Tibial nerve (tissue), 4 donors: ENCODE data around the gene OTOG. TPM values are rescaled to one million over a fixed set of nuclear protein-coding genes. Genes with fewer than 3 reads are reported as not detected.

Experiments used
- DNase-seq, 2 donors: peaks; one replicate each; pipeline ENCODE4 v3.0.0-alpha.2; 2019; ENCODE audit warnings: low spot score in 2 of 2
- H3K27ac ChIP-seq, 4 donors: fragments of 200-600 bp; sonication (generic) in 3 of 4; one replicate each; pipeline ENCODE4 v1.5.1; 2017 to 2019; ENCODE audit warnings: mild to moderate bottlenecking in 1 of 4
- H3K27me3 ChIP-seq, 2 donors: fragments of 200-600 bp; sonication (generic) in 1 of 2; one replicate each; pipeline versions ENCODE4 v1.5.1 to v1.6.0; 2017 to 2019
- H3K36me3 ChIP-seq, 3 donors: fragments of 200-600 bp; sonication (generic); one replicate each; pipeline ENCODE4 v1.5.1; 2018 to 2019
- H3K4me1 ChIP-seq, 4 donors: fragments of 200-600 bp; sonication (generic) in 3 of 4; one replicate each; pipeline ENCODE4 v1.5.1; 2017 to 2019
- H3K4me3 ChIP-seq, 4 donors: fragments of 200-600 bp; sonication (generic) in 3 of 4; one replicate each; pipeline ENCODE4 v1.5.1; 2017 to 2019; ENCODE audit warnings: mild to moderate bottlenecking in 1 of 4, moderate library complexity in 1 of 4
- H3K9me3 ChIP-seq, 4 donors: fragments of 200-600 bp; sonication (generic) in 3 of 4; one replicate each; pipeline ENCODE4 v1.5.1; 2017 to 2019
- EP300 ChIP-seq, 2 donors: sonication (generic); formaldehyde crosslinking; IDR thresholded peaks; one replicate each; pipeline ENCODE4 v1.6.1; 2017; ENCODE audit warnings: antibody characterized with exemption in 2 of 2, mild to moderate bottlenecking in 1 of 2
- POLR2A ChIP-seq, 2 donors: fragments of 450-650 bp; IDR thresholded peaks; one replicate each; pipeline ENCODE4 v1.6.1; 2017; ENCODE audit warnings: antibody characterized with exemption in 2 of 2, mild to moderate bottlenecking in 2 of 2, moderate library complexity in 2 of 2
- WGBS, 2 donors: methylation state at CpG; one replicate each; pipeline ENCODE4 v1.1.5; 2018; 5-methylcytosine and 5-hydroxymethylcytosine counted together
- total RNA-seq, 4 donors: library from RNA; depleted of rRNA; stranded (reverse); fragments of >200 nt; gene quantifications; one replicate each; pipeline ENCODE4 v1.1.0, GENCODE V29; 2016
- TF ChIP-seq, protein P1 (sequence below), 5 experiments: fragments of 200-600 bp in 3 of 5; fragments of 450-650 bp in 2 of 5; sonication (generic) in 3 of 5; IDR thresholded peaks; one replicate each; pipeline ENCODE4 v1.5.1; 2016 to 2019; ENCODE audit warnings: antibody characterized with exemption in 5 of 5, mild to moderate bottlenecking in 3 of 5, moderate library complexity in 2 of 5

OTOG gene
- total RNA-seq, 4 donors from 2014 or later, result not detected

GRCh38 chr11:17542249-17542648, 4.8 kb upstream of the OTOG start:
- WGBS, 2 donors, result 86 to 95% methylated on average over 4 of the region's 4 CpGs
- peaks cover 0 to 34% of the 10 kb centered on the region in 2 donors for H3K27me3 ChIP-seq
- TF ChIP-seq, protein P1, sequence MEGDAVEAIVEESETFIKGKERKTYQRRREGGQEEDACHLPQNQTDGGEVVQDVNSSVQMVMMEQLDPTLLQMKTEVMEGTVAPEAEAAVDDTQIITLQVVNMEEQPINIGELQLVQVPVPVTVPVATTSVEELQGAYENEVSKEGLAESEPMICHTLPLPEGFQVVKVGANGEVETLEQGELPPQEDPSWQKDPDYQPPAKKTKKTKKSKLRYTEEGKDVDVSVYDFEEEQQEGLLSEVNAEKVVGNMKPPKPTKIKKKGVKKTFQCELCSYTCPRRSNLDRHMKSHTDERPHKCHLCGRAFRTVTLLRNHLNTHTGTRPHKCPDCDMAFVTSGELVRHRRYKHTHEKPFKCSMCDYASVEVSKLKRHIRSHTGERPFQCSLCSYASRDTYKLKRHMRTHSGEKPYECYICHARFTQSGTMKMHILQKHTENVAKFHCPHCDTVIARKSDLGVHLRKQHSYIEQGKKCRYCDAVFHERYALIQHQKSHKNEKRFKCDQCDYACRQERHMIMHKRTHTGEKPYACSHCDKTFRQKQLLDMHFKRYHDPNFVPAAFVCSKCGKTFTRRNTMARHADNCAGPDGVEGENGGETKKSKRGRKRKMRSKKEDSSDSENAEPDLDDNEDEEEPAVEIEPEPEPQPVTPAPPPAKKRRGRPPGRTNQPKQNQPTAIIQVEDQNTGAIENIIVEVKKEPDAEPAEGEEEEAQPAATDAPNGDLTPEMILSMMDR (IDR thresholded peaks at IDR 0.05), result no peak
- TF ChIP-seq EP300 (IDR thresholded peaks at IDR 0.05), result no peak
- no peak for TF ChIP-seq POLR2A (IDR thresholded peaks at IDR 0.05)
- DNase-seq, result no peak
- no peaks in the 10 kb centered on the region for H3K9me3 ChIP-seq
- peak overlapping the region in 1 of 4 donors; percentile 64 for H3K27ac ChIP-seq
- H3K36me3 ChIP-seq, result no peaks in the 10 kb centered on the region
- H3K4me1 ChIP-seq, result peaks cover 0 to 8% (median 0%) of the 10 kb centered on the region in 4 donors
- no peak overlapping the region for H3K4me3 ChIP-seq

GRCh38 chr11:17543041-17543440, 4.0 kb upstream of the OTOG start:
- no peak for TF ChIP-seq EP300 (IDR thresholded peaks at IDR 0.05)
- TF ChIP-seq, protein P1 (IDR thresholded peaks at IDR 0.05), result no peak
- no peak for TF ChIP-seq POLR2A (IDR thresholded peaks at IDR 0.05)
- H3K36me3 ChIP-seq, result no peaks in the 10 kb centered on the region
- peak overlapping the region in 1 of 4 donors; percentile 64 for H3K27ac ChIP-seq
- H3K4me1 ChIP-seq, result peaks cover 0 to 8% (median 0%) of the 10 kb centered on the region in 4 donors
- peaks cover 0 to 42% of the 10 kb centered on the region in 2 donors for H3K27me3 ChIP-seq
- H3K9me3 ChIP-seq, result no peaks in the 10 kb centered on the region
- DNase-seq, result no peak
- 89 to 93% methylated on average over 1 to 2 of the region's 2 CpGs for WGBS, 2 donors
- peak overlapping the region in 1 of 4 donors; percentile 33 for H3K4me3 ChIP-seq

DNA sequence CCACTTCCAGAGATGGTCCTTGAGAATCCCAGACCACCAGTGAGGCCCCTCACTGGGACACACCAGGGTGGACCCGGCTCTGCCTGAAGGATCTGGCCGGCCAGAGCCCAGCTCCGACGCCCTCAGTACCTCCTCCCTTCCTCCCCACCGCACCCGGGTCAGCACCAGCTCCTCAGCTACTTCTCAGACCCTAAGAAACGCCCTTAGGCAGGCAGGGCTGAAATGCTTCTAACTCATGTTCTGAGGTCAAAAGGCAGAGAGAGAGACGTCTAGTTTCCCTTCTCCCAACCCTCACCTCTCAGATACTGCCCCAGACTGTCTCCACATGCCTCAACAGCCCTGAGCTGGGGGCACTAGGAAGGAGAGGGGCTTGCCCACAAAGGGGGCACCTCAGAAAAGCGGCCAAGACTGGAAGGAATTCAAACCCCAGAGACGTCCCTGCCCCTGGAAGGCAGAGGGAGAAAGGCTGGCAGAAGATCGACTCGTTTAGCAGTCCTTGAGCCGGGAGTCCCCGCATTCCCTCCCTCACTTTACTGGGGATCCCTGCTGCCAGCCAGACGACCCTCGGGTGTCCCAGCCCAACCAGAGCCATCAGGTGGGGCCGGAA, 3.4 kb upstream of the OTOG start:
- peak overlapping the region in 2 of 4 donors; percentile 15 to 33 for H3K4me3 ChIP-seq
- no peak for DNase-seq
- H3K36me3 ChIP-seq, result no peaks in the 10 kb centered on the region
- H3K27me3 ChIP-seq, result peaks cover 0 to 43% of the 10 kb centered on the region in 2 donors
- H3K9me3 ChIP-seq, result no peaks in the 10 kb centered on the region
- peak overlapping the region in 1 of 4 donors; percentile 64 for H3K27ac ChIP-seq
- peaks cover 0 to 8% (median 0%) of the 10 kb centered on the region in 4 donors for H3K4me1 ChIP-seq
- WGBS, 2 donors, result 34 to 39% methylated on average over 14 to 15 of the region's 17 CpGs
- TF ChIP-seq POLR2A (IDR thresholded peaks at IDR 0.05) (no peak), EP300 (IDR thresholded peaks at IDR 0.05) (no peak)
- TF ChIP-seq, protein P1 (IDR thresholded peaks at IDR 0.05), result no peak

DNA sequence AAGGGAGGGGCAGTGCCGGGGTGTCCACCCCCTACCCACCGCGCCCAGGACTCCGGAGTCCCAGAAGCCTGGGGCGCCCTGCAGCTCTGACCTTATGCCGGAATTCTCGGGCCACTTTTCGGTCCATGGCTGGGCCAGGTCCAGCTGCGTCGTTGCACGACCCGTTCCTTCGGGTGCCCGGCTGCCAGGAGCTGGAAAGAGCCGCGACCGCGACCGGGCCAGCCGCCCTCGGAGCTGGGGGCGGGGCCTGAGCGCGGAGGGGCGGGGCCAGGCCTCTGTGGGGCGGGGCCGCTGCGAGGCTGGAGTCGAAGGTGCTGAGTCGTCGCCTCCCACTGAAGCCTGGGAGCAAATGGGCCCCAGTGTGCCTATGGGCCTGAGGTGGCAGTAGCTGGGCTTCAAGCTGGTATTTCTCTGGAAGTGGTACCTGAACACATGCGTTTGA, 2.9 kb upstream of the OTOG start, which contains the start of gene USH1C:
TSS of gene USH1C (minus strand) at position 236 of the 442 bp plus-strand sequence. CDS start at position 127, 109 bp downstream.
- Histone ChIP-seq H3K36me3 (no peaks in the 10 kb centered on the region), H3K4me1 (peaks cover 0 to 8% (median 0%) of the 10 kb centered on the region in 4 donors), H3K9me3 (no peaks in the 10 kb centered on the region), H3K4me3 (peak within 1 kb of the TSS in 2 of 4 donors; percentile 15 to 33), H3K27ac (peak within 1 kb of the TSS in 1 of 4 donors; percentile 64), H3K27me3 (peaks cover 0 to 43% of the 10 kb centered on the region in 2 donors)
- TF ChIP-seq POLR2A (IDR thresholded peaks at IDR 0.05) (no peak), EP300 (IDR thresholded peaks at IDR 0.05) (no peak)
- TF ChIP-seq, protein P1 (IDR thresholded peaks at IDR 0.05), result no peak
- no peak for DNase-seq
- WGBS, 2 donors, result 7 to 8% methylated on average over 8 to 10 of the region's 32 CpGs

GRCh38 chr11:17546240-17546639, 819 bp upstream of the OTOG start:
- H3K9me3 ChIP-seq, result no peaks in the 10 kb centered on the region
- TF ChIP-seq, protein P1 (IDR thresholded peaks at IDR 0.05), result no peak
- no peak for DNase-seq
- H3K4me1 ChIP-seq, result peaks cover 0 to 8% (median 0%) of the 10 kb centered on the region in 4 donors
- no peak overlapping the region for H3K4me3 ChIP-seq
- H3K27ac ChIP-seq, result no peak overlapping the region
- peaks cover 0 to 43% of the 10 kb centered on the region in 2 donors for H3K27me3 ChIP-seq
- H3K36me3 ChIP-seq, result no peaks in the 10 kb centered on the region
- WGBS, 2 donors, result 95 to 97% methylated on average over 2 of the region's 2 CpGs
